Dermis microvascular lymphatic vessel endothelial cell (primary cell): ENCODE results near the gene TNFRSF19. TPM values are rescaled to one million over a fixed set of nuclear protein-coding genes. Genes with fewer than 3 reads are reported as not detected.

ENCODE experiments used
- DNase-seq, 2 donors: peaks; one replicate each; pipeline versions ENCODE4 v3.0.0 to v3.0.0-alpha.2; 2010; ENCODE audit warnings: low read depth in 2 of 2
- total RNA-seq: library from RNA; depleted of rRNA; stranded (reverse); fragments of >200 nt; gene quantifications from 2 replicates; pipeline ENCODE4 v1.2.1, GENCODE V29; 2014

The TNFRSF19 gene
- total RNA-seq, 1 donor from 2014 or later, result under 0.01 TPM

GRCh38 chr13:23627410-23627809 lies 57.2 kb downstream of the TNFRSF19 start:
- DNase-seq, result no peak

GRCh38 chr13:23628250-23628649 lies 58.0 kb downstream of the TNFRSF19 start:
- no peak for DNase-seq

- DNase-seq, result no peak
Observed at GRCh38 chr13:23628765-23629565, 58.8 kb downstream of the TNFRSF19 start.

- no peak for DNase-seq
Observed at GRCh38 chr13:23629566-23630272, 59.5 kb downstream of the TNFRSF19 start.

- DNase-seq, result no peak
Observed at GRCh38 chr13:23630349-23631093, 60.3 kb downstream of the TNFRSF19 start.

- no peak for DNase-seq
Observed at GRCh38 chr13:23631311-23632047, 61.3 kb downstream of the TNFRSF19 start.

- no peak for DNase-seq
Observed at GRCh38 chr13:23632048-23632582, 61.9 kb downstream of the TNFRSF19 start.

- DNase-seq, result no peak
Observed at GRCh38 chr13:23632741-23633140, 62.5 kb downstream of the TNFRSF19 start.

- DNase-seq, result no peak
Observed at GRCh38 chr13:23634897-23635296, 64.7 kb downstream of the TNFRSF19 start.

GRCh38 chr13:23636360-23636759 lies 66.1 kb downstream of the TNFRSF19 start:
- no peak for DNase-seq

- DNase-seq, result no peak
Observed at GRCh38 chr13:23637829-23638228, 67.6 kb downstream of the TNFRSF19 start.

- no peak for DNase-seq
Observed at GRCh38 chr13:23639674-23640073, 69.5 kb downstream of the TNFRSF19 start.

GRCh38 chr13:23642110-23642509 lies 71.9 kb downstream of the TNFRSF19 start:
- DNase-seq, result no peak

- DNase-seq, result peak in 1 of 2 donors; percentile 25
Observed at GRCh38 chr13:23643338-23644125, 73.3 kb downstream of the TNFRSF19 start.

- no peak for DNase-seq
Observed at GRCh38 chr13:23644126-23644419, 73.9 kb downstream of the TNFRSF19 start.

GRCh38 chr13:23644527-23645138 lies 74.4 kb downstream of the TNFRSF19 start:
- DNase-seq, result no peak

- no peak for DNase-seq
Observed at GRCh38 chr13:23645851-23646250, 75.6 kb downstream of the TNFRSF19 start.

GRCh38 chr13:23651439-23651838 lies 81.2 kb downstream of the TNFRSF19 start:
- no peak for DNase-seq

- no peak for DNase-seq
Observed at GRCh38 chr13:23651887-23652286, 81.7 kb downstream of the TNFRSF19 start.
